Nephron progenitor cell (in vitro differentiated cells): ENCODE measurements around the gene PARD3B.

Source experiments
- DNase-seq: peaks from one replicate; pipeline ENCODE4 v3.0.0; 2021
- H3K27ac Mint-ChIP-seq: 2 replicates; pipeline ENCODE4 v1.8.0; 2021; ENCODE audit warnings: mild to moderate bottlenecking, moderate library complexity, mixed read lengths
- H3K27me3 Mint-ChIP-seq: 2 replicates; pipeline ENCODE4 v1.8.0; 2021; ENCODE audit warnings: mild to moderate bottlenecking, low read depth, mixed read lengths; ENCODE audit not compliant: poor library complexity
- H3K36me3 Mint-ChIP-seq: 2 replicates; pipeline ENCODE4 v1.8.0; 2021; ENCODE audit warnings: low read depth, mixed read lengths
- H3K4me1 Mint-ChIP-seq: 2 replicates; pipeline ENCODE4 v1.8.0; 2021; ENCODE audit warnings: mixed read lengths
- H3K4me3 Mint-ChIP-seq: 2 replicates; pipeline ENCODE4 v1.8.0; 2021; ENCODE audit warnings: mild to moderate bottlenecking, moderate library complexity, mixed read lengths
- H3K9me3 Mint-ChIP-seq: 2 replicates; pipeline ENCODE4 v1.8.0; 2021; ENCODE audit warnings: mild to moderate bottlenecking, moderate library complexity, mixed read lengths
- TF ChIP-seq, protein P1 (sequence below): fragments of 200-600 bp; sonication (generic); IDR thresholded peaks from 2 replicates; pipeline ENCODE4 v1.5.0; 2021; ENCODE audit warnings: antibody characterized with exemption

PARD3B gene

GRCh38 chr2:205662206-205662965, 1117.1 kb downstream of the PARD3B start:
- Mint-ChIP-seq H3K9me3 (peaks cover 19% of the 10 kb centered on the region), H3K4me1 (peaks cover 38% of the 10 kb centered on the region), H3K36me3 (peaks cover 12% of the 10 kb centered on the region), H3K27me3 (peaks cover 9% of the 10 kb centered on the region), H3K27ac (no peak overlapping the region), H3K4me3 (no peak overlapping the region)
- DNase-seq = no peak
- TF ChIP-seq, protein P1, sequence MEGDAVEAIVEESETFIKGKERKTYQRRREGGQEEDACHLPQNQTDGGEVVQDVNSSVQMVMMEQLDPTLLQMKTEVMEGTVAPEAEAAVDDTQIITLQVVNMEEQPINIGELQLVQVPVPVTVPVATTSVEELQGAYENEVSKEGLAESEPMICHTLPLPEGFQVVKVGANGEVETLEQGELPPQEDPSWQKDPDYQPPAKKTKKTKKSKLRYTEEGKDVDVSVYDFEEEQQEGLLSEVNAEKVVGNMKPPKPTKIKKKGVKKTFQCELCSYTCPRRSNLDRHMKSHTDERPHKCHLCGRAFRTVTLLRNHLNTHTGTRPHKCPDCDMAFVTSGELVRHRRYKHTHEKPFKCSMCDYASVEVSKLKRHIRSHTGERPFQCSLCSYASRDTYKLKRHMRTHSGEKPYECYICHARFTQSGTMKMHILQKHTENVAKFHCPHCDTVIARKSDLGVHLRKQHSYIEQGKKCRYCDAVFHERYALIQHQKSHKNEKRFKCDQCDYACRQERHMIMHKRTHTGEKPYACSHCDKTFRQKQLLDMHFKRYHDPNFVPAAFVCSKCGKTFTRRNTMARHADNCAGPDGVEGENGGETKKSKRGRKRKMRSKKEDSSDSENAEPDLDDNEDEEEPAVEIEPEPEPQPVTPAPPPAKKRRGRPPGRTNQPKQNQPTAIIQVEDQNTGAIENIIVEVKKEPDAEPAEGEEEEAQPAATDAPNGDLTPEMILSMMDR = no peak

- peaks cover 42% of the 10 kb centered on the region for H3K36me3 Mint-ChIP-seq
- DNase-seq = no peak
- H3K27me3 Mint-ChIP-seq = peaks cover 9% of the 10 kb centered on the region
- H3K4me1 Mint-ChIP-seq = peaks cover 23% of the 10 kb centered on the region
- peaks cover 49% of the 10 kb centered on the region for H3K9me3 Mint-ChIP-seq
- no peak overlapping the region for H3K4me3 Mint-ChIP-seq
- TF ChIP-seq, protein P1 = no peak
- no peak overlapping the region for H3K27ac Mint-ChIP-seq
Observed at GRCh38 chr2:205665791-205666190, 1120.5 kb downstream of the PARD3B start.
